Endothelial cell of umbilical vein (primary cell): ENCODE measurements around the gene SARS1. TPM values are rescaled to one million over a fixed set of nuclear protein-coding genes. Genes with fewer than 3 reads are reported as not detected.

Source experiments
- BruUV-seq: library from RNA; stranded (reverse); fragments of 400-500 nt; replicated peaks from 2 replicates; lab custom pipeline; 2021; lab: Mats Ljungman, UMichigan
- CTCF ChIA-PET: fragments of 300-600, 350-600 bp; sonication (Branson Sonifier 250); formaldehyde crosslinking; loops from one replicate; lab custom pipeline; 2021; ENCODE audit warnings: antibody characterized with exemption, inconsistent platforms; lab: Charles Lee
- POLR2A ChIA-PET: fragments of 300-600, 350-600 bp; sonication (Branson Sonifier 250); formaldehyde crosslinking; loops from one replicate; lab custom pipeline; 2021; ENCODE audit warnings: antibody characterized with exemption, inconsistent platforms; lab: Charles Lee
- DNase-seq: peaks from one replicate; pipeline ENCODE4 v3.0.0-alpha.2; 2011; ENCODE audit warnings: low read depth, low spot score
- FAIRE-seq: peaks from 2 replicates; lab custom pipeline; 2011; peaks lifted over from hg19 to GRCh38; lab: Jason Lieb, UNC
- H2AFZ ChIP-seq: 2 replicates; pipeline ENCODE4 v1.6.0; 2012; ENCODE audit warnings: low read depth, low read length, control low read depth, inconsistent platforms
- H3K27ac ChIP-seq: 2 replicates; pipeline ENCODE4 v1.5.1; 2011; ENCODE audit warnings: low read depth, mild to moderate bottlenecking, control low read depth, low read length, moderate library complexity; ENCODE audit not compliant: insufficient read depth
- H3K27me3 ChIP-seq, 2 experiments: 2 replicates each; pipeline versions ENCODE4 v1.6.0 to v1.6.1; 2011; ENCODE audit warnings: low read length in 2 of 2, mixed read lengths in 1 of 2; ENCODE audit not compliant: control insufficient read depth in 2 of 2, insufficient read depth in 2 of 2
- H3K36me3 ChIP-seq, 2 experiments: 2 replicates in 1 of 2; 3 replicates in 1 of 2; pipeline ENCODE4 v1.5.1; 2011; ENCODE audit warnings: low read length in 2 of 2, mild to moderate bottlenecking in 1 of 2, moderate library complexity in 1 of 2; ENCODE audit not compliant: control insufficient read depth in 2 of 2, insufficient read depth in 2 of 2; ENCODE audit errors: extremely low read depth in 1 of 2
- H3K4me1 ChIP-seq: 3 replicates; pipeline ENCODE4 v1.5.1; 2011; ENCODE audit warnings: mild to moderate bottlenecking, low read length; ENCODE audit not compliant: control insufficient read depth, insufficient read depth; ENCODE audit errors: extremely low read depth
- H3K4me2 ChIP-seq: 2 replicates; pipeline ENCODE4 v1.6.1; 2011; ENCODE audit warnings: low read length, control low read depth, mixed read lengths; ENCODE audit not compliant: insufficient read depth
- H3K4me3 ChIP-seq, 3 experiments: fragments of 200-600 bp in 1 of 3; sonication (generic), shearing (Covaris generic) in 1 of 3; replicated peaks in 1 of 3; 2 replicates each; pipeline ENCODE4 v1.5.1; 2011 to 2016; ENCODE audit warnings: control low read depth in 3 of 3, low read length in 3 of 3, mild to moderate bottlenecking in 2 of 3, inconsistent platforms in 1 of 3, low read depth in 1 of 3, moderate library complexity in 1 of 3; ENCODE audit not compliant: insufficient read depth in 1 of 3
- H3K79me2 ChIP-seq: 2 replicates; pipeline ENCODE4 v1.6.0; 2012; ENCODE audit warnings: low read length, inconsistent platforms; ENCODE audit not compliant: control insufficient read depth, insufficient read depth
- H3K9ac ChIP-seq: replicated peaks from 2 replicates; pipeline ENCODE3; 2011; ENCODE audit warnings: low read length, control low read depth; ENCODE audit not compliant: insufficient read depth; ENCODE audit errors: extremely low read depth
- H3K9me1 ChIP-seq: replicated peaks from 3 replicates; pipeline ENCODE4 v1.6.0; 2011; ENCODE audit warnings: mild to moderate bottlenecking, low read length; ENCODE audit not compliant: control insufficient read depth, insufficient read depth; ENCODE audit errors: extremely low read depth
- H3K9me3 ChIP-seq: replicated peaks from 2 replicates; pipeline ENCODE4 v1.5.1; 2012; ENCODE audit warnings: low read length, inconsistent platforms; ENCODE audit not compliant: control insufficient read depth, insufficient read depth
- H4K20me1 ChIP-seq: replicated peaks from 2 replicates; pipeline ENCODE3; 2011; ENCODE audit warnings: mild to moderate bottlenecking, low read length; ENCODE audit not compliant: control insufficient read depth, insufficient read depth; ENCODE audit errors: extremely low read depth
- EZH2 ChIP-seq: IDR thresholded peaks from 2 replicates; pipeline ENCODE4 v1.6.1; 2012; ENCODE audit warnings: borderline replicate concordance, low read depth, mild to moderate bottlenecking, moderate library complexity, low read length, inconsistent platforms; ENCODE audit not compliant: severe bottlenecking
- FOS ChIP-seq: IDR thresholded peaks from 2 replicates; pipeline ENCODE4 v1.6.1; 2011; ENCODE audit warnings: mild to moderate bottlenecking, low read length, moderate library complexity, borderline replicate concordance; ENCODE audit not compliant: insufficient read depth
- GATA2 ChIP-seq: IDR thresholded peaks from 2 replicates; pipeline ENCODE4 v1.7.0; 2011; ENCODE audit warnings: low read depth, mild to moderate bottlenecking, moderate library complexity, mixed read lengths, low read length; ENCODE audit not compliant: insufficient read length, insufficient read depth
- JUN ChIP-seq: IDR thresholded peaks from 2 replicates; pipeline ENCODE4 v1.6.1; 2011; ENCODE audit warnings: borderline replicate concordance, low read depth; ENCODE audit not compliant: insufficient read length, insufficient read depth
- MAX ChIP-seq: IDR thresholded peaks from 2 replicates; pipeline ENCODE4 v1.6.1; 2011; ENCODE audit not compliant: insufficient read depth, insufficient read length
- MYC ChIP-seq: IDR thresholded peaks from one replicate; pipeline ENCODE4 v1.6.1; 2011; ENCODE audit warnings: mild to moderate bottlenecking, low read depth, low read length
- POLR2A ChIP-seq: IDR thresholded peaks from 2 replicates; pipeline ENCODE4 v1.6.1; 2012; ENCODE audit warnings: low read depth, mild to moderate bottlenecking, control low read depth, low read length
- POLR2AphosphoS5 ChIP-seq: IDR thresholded peaks from 2 replicates; pipeline ENCODE4 v1.6.1; 2012; ENCODE audit warnings: low read depth, mild to moderate bottlenecking, control low read depth, low read length, moderate library complexity; ENCODE audit not compliant: insufficient read depth
- dilution Hi-C: fragments of 300-500 bp; cut with MboI; formaldehyde crosslinking; loops from one replicate; pipeline ENCODE4 v1.15.0; 2019; ENCODE audit warnings: low sequenced_read_pairs; ENCODE audit not compliant: extremely low pct_ligation_motif_present
- intact Hi-C: fragments of 100-400 bp; cut with micrococcal nuclease; formaldehyde crosslinking; loops from one replicate; pipeline ENCODE4 v1.10.0; 2022
- polyA plus RNA-seq, 4 experiments: library from polyadenylated mRNA; depleted of rRNA in 3 of 4; stranded (reverse) in 3 of 4; unstranded in 1 of 4; fragments of >200 nt; gene quantifications; 2 replicates each; pipeline versions ENCODE4 v1.2.1 to v1.2.3, GENCODE V29; 2011 to 2012; ENCODE audit warnings: missing spikeins in 1 of 4
- total RNA-seq: library from RNA; stranded (reverse); gene quantifications from 2 replicates; pipeline ENCODE4 v1.2.3, GENCODE V29; 2021
- TF ChIP-seq, protein P1 (sequence below), 2 donors: IDR thresholded peaks; 1 replicate in 1 of 2; 2 replicates in 1 of 2; pipeline ENCODE4 v1.5.1; 2011; ENCODE audit warnings: low read length in 2 of 2, mild to moderate bottlenecking in 2 of 2, moderate library complexity in 2 of 2, control low read depth in 1 of 2, inconsistent platforms in 1 of 2, low read depth in 1 of 2; ENCODE audit not compliant: insufficient read depth in 1 of 2; ENCODE audit errors: extremely low read depth in 1 of 2

SARS1 gene
- total and polyA plus RNA-seq, 2 donors (not counting 3 experiments of a cell fraction or from before 2014, with no cell fraction given): 110 to 178 TPM

- H3K27ac ChIP-seq: no peak overlapping the region
- DNase-seq (no peak), FAIRE-seq (no peak)
- H3K9me1 ChIP-seq: no peaks in the 10 kb centered on the region
- ChIA-PET CTCF (interaction anchor here (1.0 to 2.5 kb wide), 4 partner anchors 42 to 274 kb away, joined by 3 to 11 read pairs (median 6); no protein-coding TSS in a partner anchor), POLR2A (no interaction called here)
- no peak overlapping the region for H3K4me2 ChIP-seq
- TF ChIP-seq, protein P1, sequence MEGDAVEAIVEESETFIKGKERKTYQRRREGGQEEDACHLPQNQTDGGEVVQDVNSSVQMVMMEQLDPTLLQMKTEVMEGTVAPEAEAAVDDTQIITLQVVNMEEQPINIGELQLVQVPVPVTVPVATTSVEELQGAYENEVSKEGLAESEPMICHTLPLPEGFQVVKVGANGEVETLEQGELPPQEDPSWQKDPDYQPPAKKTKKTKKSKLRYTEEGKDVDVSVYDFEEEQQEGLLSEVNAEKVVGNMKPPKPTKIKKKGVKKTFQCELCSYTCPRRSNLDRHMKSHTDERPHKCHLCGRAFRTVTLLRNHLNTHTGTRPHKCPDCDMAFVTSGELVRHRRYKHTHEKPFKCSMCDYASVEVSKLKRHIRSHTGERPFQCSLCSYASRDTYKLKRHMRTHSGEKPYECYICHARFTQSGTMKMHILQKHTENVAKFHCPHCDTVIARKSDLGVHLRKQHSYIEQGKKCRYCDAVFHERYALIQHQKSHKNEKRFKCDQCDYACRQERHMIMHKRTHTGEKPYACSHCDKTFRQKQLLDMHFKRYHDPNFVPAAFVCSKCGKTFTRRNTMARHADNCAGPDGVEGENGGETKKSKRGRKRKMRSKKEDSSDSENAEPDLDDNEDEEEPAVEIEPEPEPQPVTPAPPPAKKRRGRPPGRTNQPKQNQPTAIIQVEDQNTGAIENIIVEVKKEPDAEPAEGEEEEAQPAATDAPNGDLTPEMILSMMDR (IDR thresholded peaks at IDR 0.05; ENCODE audit: extremely low read depth in 1 of 2, insufficient read depth in 1 of 2, low read depth in 1 of 2, low read length in 2 of 2): no peak
- no peak for TF ChIP-seq JUN
- no peak for TF ChIP-seq GATA2
- TF ChIP-seq MYC: no peak
- no peak for TF ChIP-seq MAX
- no peak for TF ChIP-seq FOS
- TF ChIP-seq POLR2A: no peak
- no peak for TF ChIP-seq EZH2
- no peak for TF ChIP-seq POLR2AphosphoS5
- H3K9ac ChIP-seq: no peak overlapping the region
- no peaks in the 10 kb centered on the region for H3K36me3 ChIP-seq
- no peaks in the 10 kb centered on the region for H3K4me1 ChIP-seq
- dilution Hi-C loops (no loop called here), intact Hi-C loops (no loop called here)
- H3K79me2 ChIP-seq: no peaks in the 10 kb centered on the region
- peaks cover 0 to 2% of the 10 kb centered on the region in 2 experiments for H3K27me3 ChIP-seq
- no peak overlapping the region for H3K4me3 ChIP-seq
- BruUV-seq: no TSS peak
- no peaks in the 10 kb centered on the region for H3K9me3 ChIP-seq
- H2AFZ ChIP-seq: no peak overlapping the region
- H4K20me1 ChIP-seq: no peaks in the 10 kb centered on the region
Measured at GRCh38 chr1:109258481-109259466, 45.1 kb downstream of the SARS1 start.
